Measurements from ENCODE around the gene CD81.

Gene CD81

GRCh38 chr11:2368178-2368850 lies 8.8 kb upstream of the CD81 start:
- Histone ChIP-seq H3K79me2 (ENCODE audit: low read length) (no peaks in the 10 kb centered on the region), H2AFZ (ENCODE audit: low read depth, low read length) (no peak overlapping the region), H3K4me1 (ENCODE audit: low read length) (no peaks in the 10 kb centered on the region)

GRCh38 chr11:2368851-2369180 lies 8.3 kb upstream of the CD81 start:
- no peak overlapping the region for H3K9ac ChIP-seq (ENCODE audit: low read length)
- no peak overlapping the region for H3K27ac ChIP-seq (ENCODE audit: low read length)
- H3K79me2 ChIP-seq (ENCODE audit: low read length): no peaks in the 10 kb centered on the region
- no peaks in the 10 kb centered on the region for H3K27me3 ChIP-seq (ENCODE audit: low read depth, low read length)
- no peak overlapping the region for H3K4me2 ChIP-seq (ENCODE audit: low read length)
- H3K36me3 ChIP-seq (replicated peaks; ENCODE audit: low read depth, low read length): no peaks in the 10 kb centered on the region
- TF ChIP-seq EZH2phosphoT487 (IDR thresholded peaks at IDR 0.05; ENCODE audit: low read depth) (no peak), CTCF (IDR thresholded peaks at IDR 0.05; ENCODE audit: low read depth, low read length) (no peak)
- no peak overlapping the region for H2AFZ ChIP-seq (ENCODE audit: low read depth, low read length)
- no peak overlapping the region for H3K4me3 ChIP-seq (ENCODE audit: low read length)
- no peaks in the 10 kb centered on the region for H3K4me1 ChIP-seq (ENCODE audit: low read length)
- no peaks in the 10 kb centered on the region for H4K20me1 ChIP-seq (ENCODE audit: insufficient read depth, low read length)
- no peaks in the 10 kb centered on the region for H3K9me3 ChIP-seq (ENCODE audit: insufficient read depth, low read length)

More at GRCh38 chr11:2368178-2368850, 8.8 kb upstream of the CD81 start:
- H3K36me3 ChIP-seq (replicated peaks; ENCODE audit: low read depth, low read length): no peaks in the 10 kb centered on the region
- H3K27me3 ChIP-seq (ENCODE audit: low read depth, low read length): no peaks in the 10 kb centered on the region
- H4K20me1 ChIP-seq (ENCODE audit: insufficient read depth, low read length): no peaks in the 10 kb centered on the region
- no peak overlapping the region for H3K9ac ChIP-seq (ENCODE audit: low read length)
- no peak overlapping the region for H3K4me2 ChIP-seq (ENCODE audit: low read length)
- no peak overlapping the region for H3K27ac ChIP-seq (ENCODE audit: low read length)
- no peak for TF ChIP-seq EZH2phosphoT487 (IDR thresholded peaks at IDR 0.05; ENCODE audit: low read depth)
- no peak for TF ChIP-seq CTCF (IDR thresholded peaks at IDR 0.05; ENCODE audit: low read depth, low read length)
- H3K4me3 ChIP-seq (ENCODE audit: low read length): no peak overlapping the region
- H3K9me3 ChIP-seq (ENCODE audit: insufficient read depth, low read length): no peaks in the 10 kb centered on the region

- Histone ChIP-seq H3K27ac (ENCODE audit: low read length) (no peak overlapping the region), H3K27me3 (ENCODE audit: low read depth, low read length) (no peaks in the 10 kb centered on the region), H3K4me3 (ENCODE audit: low read length) (no peak overlapping the region), H3K36me3 (replicated peaks; ENCODE audit: low read depth, low read length) (no peaks in the 10 kb centered on the region), H3K9ac (ENCODE audit: low read length) (no peak overlapping the region), H4K20me1 (ENCODE audit: insufficient read depth, low read length) (no peaks in the 10 kb centered on the region), H3K4me2 (ENCODE audit: low read length) (no peak overlapping the region), H3K9me3 (ENCODE audit: insufficient read depth, low read length) (no peaks in the 10 kb centered on the region), H2AFZ (ENCODE audit: low read depth, low read length) (no peak overlapping the region), H3K79me2 (ENCODE audit: low read length) (no peaks in the 10 kb centered on the region), H3K4me1 (ENCODE audit: low read length) (no peaks in the 10 kb centered on the region)
- TF ChIP-seq EZH2phosphoT487 (IDR thresholded peaks at IDR 0.05; ENCODE audit: low read depth) (no peak), CTCF (IDR thresholded peaks at IDR 0.05; ENCODE audit: low read depth, low read length) (no peak)
Observed at GRCh38 chr11:2369320-2369719, 7.8 kb upstream of the CD81 start.

- H3K4me2 ChIP-seq (ENCODE audit: low read length): no peak overlapping the region
- H3K9me3 ChIP-seq (ENCODE audit: insufficient read depth, low read length): no peaks in the 10 kb centered on the region
- TF ChIP-seq EZH2phosphoT487 (IDR thresholded peaks at IDR 0.05; ENCODE audit: low read depth) (no peak), CTCF (IDR thresholded peaks at IDR 0.05; ENCODE audit: low read depth, low read length) (no peak)
- no peaks in the 10 kb centered on the region for H4K20me1 ChIP-seq (ENCODE audit: insufficient read depth, low read length)
- H3K79me2 ChIP-seq (ENCODE audit: low read length): no peaks in the 10 kb centered on the region
- H3K27ac ChIP-seq (ENCODE audit: low read length): no peak overlapping the region
- H3K4me3 ChIP-seq (ENCODE audit: low read length): no peak overlapping the region
- H3K4me1 ChIP-seq (ENCODE audit: low read length): no peaks in the 10 kb centered on the region
- H3K27me3 ChIP-seq (ENCODE audit: low read depth, low read length): no peaks in the 10 kb centered on the region
- H3K9ac ChIP-seq (ENCODE audit: low read length): no peak overlapping the region
- H3K36me3 ChIP-seq (replicated peaks; ENCODE audit: low read depth, low read length): no peaks in the 10 kb centered on the region
- no peak overlapping the region for H2AFZ ChIP-seq (ENCODE audit: low read depth, low read length)
Observed at GRCh38 chr11:2369896-2370295, 7.2 kb upstream of the CD81 start.
